ENCODE measurements around the gene RFXAP.

GRCh38 chr13:36783890-36784289, 35.1 kb upstream of the RFXAP start:
- no peak for TF ChIP-seq CTCF (conservative IDR thresholded peaks at IDR 0.05; ENCODE audit: low read depth, low read length)
- TF ChIP-seq POLR2A (IDR thresholded peaks at IDR 0.05; ENCODE audit: low read depth, low read length): no peak

Measured in IMR-90 (cell line).